H9 (cell line): Measurements from ENCODE around the gene SKIL. TPM values are rescaled to one million over a fixed set of nuclear protein-coding genes. Genes with fewer than 3 reads are reported as not detected.

Experiments used
- DNase-seq: peaks from one replicate; pipeline ENCODE4 v3.0.0-alpha.2; 2017
- H2AFZ ChIP-seq: one replicate; pipeline ENCODE4 v1.6.1; 2013; ENCODE audit warnings: mild to moderate bottlenecking, low read length, control low read depth, moderate library complexity
- H2AK5ac ChIP-seq: 2 replicates; pipeline ENCODE4 v1.6.1; 2013; ENCODE audit warnings: low read length, control low read depth, mixed read lengths; ENCODE audit not compliant: insufficient read length
- H2BK120ac ChIP-seq: one replicate; pipeline ENCODE4 v1.6.1; 2013; ENCODE audit warnings: low read depth, mild to moderate bottlenecking, low read length, control low read depth, inconsistent platforms; ENCODE audit not compliant: poor library complexity, severe bottlenecking
- H2BK12ac ChIP-seq: 2 replicates; pipeline ENCODE4 v1.6.1; 2013; ENCODE audit warnings: low read length, control low read depth, mixed read lengths, low read depth; ENCODE audit not compliant: insufficient read length
- H2BK15ac ChIP-seq: 2 replicates; pipeline ENCODE4 v1.6.1; 2013; ENCODE audit warnings: low read depth, low read length, control low read depth
- H2BK20ac ChIP-seq: one replicate; pipeline ENCODE4 v1.6.1; 2013; ENCODE audit warnings: low read depth, mild to moderate bottlenecking, low read length, control low read depth, inconsistent platforms; ENCODE audit not compliant: poor library complexity, severe bottlenecking
- H2BK5ac ChIP-seq: 2 replicates; pipeline ENCODE4 v1.6.1; 2013; ENCODE audit warnings: low read length, control low read depth, mixed read lengths; ENCODE audit not compliant: insufficient read length
- H3K14ac ChIP-seq: 2 replicates; pipeline ENCODE4 v1.6.1; 2013; ENCODE audit warnings: low read length, control low read depth; ENCODE audit not compliant: insufficient read depth
- H3K18ac ChIP-seq: 2 replicates; pipeline ENCODE4 v1.6.1; 2013; ENCODE audit warnings: low read depth, mild to moderate bottlenecking, mixed read lengths, low read length, control low read depth; ENCODE audit not compliant: insufficient read length
- H3K23ac ChIP-seq: 2 replicates; pipeline ENCODE4 v1.6.1; 2013; ENCODE audit warnings: low read length, control low read depth, mixed read lengths, low read depth; ENCODE audit not compliant: insufficient read length
- H3K23me2 ChIP-seq: 2 replicates; pipeline ENCODE4 v1.6.1; 2013; ENCODE audit warnings: low read depth, mild to moderate bottlenecking, mixed read lengths, low read length, control low read depth; ENCODE audit not compliant: insufficient read length, poor library complexity, severe bottlenecking
- H3K27ac ChIP-seq: 2 replicates; pipeline ENCODE4 v1.5.1; 2013; ENCODE audit warnings: low read length, control low read depth, mixed read lengths, low read depth; ENCODE audit not compliant: insufficient read length
- H3K27me3 ChIP-seq: 2 replicates; pipeline ENCODE4 v1.6.1; 2013; ENCODE audit warnings: low read length, control low read depth, inconsistent platforms; ENCODE audit not compliant: insufficient read depth
- H3K4ac ChIP-seq: 2 replicates; pipeline ENCODE4 v1.6.1; 2013; ENCODE audit warnings: low read depth, mild to moderate bottlenecking, control low read depth, inconsistent platforms, low read length, moderate library complexity
- H3K4me1 ChIP-seq: 2 replicates; pipeline ENCODE4 v1.6.1; 2013; ENCODE audit warnings: low read length, control low read depth, inconsistent platforms; ENCODE audit not compliant: insufficient read depth
- H3K4me2 ChIP-seq: 2 replicates; pipeline ENCODE4 v1.6.1; 2013; ENCODE audit warnings: low read length, control low read depth, mixed read lengths; ENCODE audit not compliant: insufficient read length, insufficient read depth
- H3K56ac ChIP-seq: 2 replicates; pipeline ENCODE4 v1.6.1; 2013; ENCODE audit warnings: low read depth, mild to moderate bottlenecking, mixed read lengths, low read length, control low read depth; ENCODE audit not compliant: insufficient read length
- H3K79me1 ChIP-seq: 2 replicates; pipeline ENCODE4 v1.6.1; 2013; ENCODE audit warnings: low read depth, mild to moderate bottlenecking, moderate library complexity, low read length, control low read depth, inconsistent platforms; ENCODE audit not compliant: insufficient read depth, poor library complexity, severe bottlenecking
- H3K79me2 ChIP-seq: 2 replicates; pipeline ENCODE4 v1.6.1; 2013; ENCODE audit warnings: low read length, control low read depth, inconsistent platforms; ENCODE audit not compliant: insufficient read depth
- H3K9ac ChIP-seq: 2 replicates; pipeline ENCODE4 v1.6.1; 2013; ENCODE audit warnings: low read length, control low read depth, mixed read lengths; ENCODE audit not compliant: insufficient read length; ENCODE audit errors: extremely low read depth
- H3K9me3 ChIP-seq: one replicate; pipeline ENCODE4 v1.6.1; 2013; ENCODE audit warnings: low read depth, low read length, inconsistent platforms; ENCODE audit not compliant: control insufficient read depth
- H3T11ph ChIP-seq: one replicate; pipeline ENCODE4 v1.6.1; 2013; ENCODE audit warnings: mild to moderate bottlenecking, low read length, control low read depth, inconsistent platforms
- H4K20me1 ChIP-seq: one replicate; pipeline ENCODE4 v1.6.1; 2013; ENCODE audit not compliant: control insufficient read depth, insufficient read length, insufficient read depth
- H4K5ac ChIP-seq: 2 replicates; pipeline ENCODE4 v1.6.1; 2013; ENCODE audit warnings: low read depth, mild to moderate bottlenecking, mixed read lengths, low read length, control low read depth; ENCODE audit not compliant: insufficient read length
- H4K8ac ChIP-seq: replicated peaks from 2 replicates; pipeline ENCODE4 v1.6.1; 2013; ENCODE audit warnings: low read length, control low read depth, mixed read lengths, low read depth; ENCODE audit not compliant: insufficient read length
- H4K91ac ChIP-seq: 2 replicates; pipeline ENCODE4 v1.6.1; 2013; ENCODE audit warnings: low read depth, mild to moderate bottlenecking, moderate library complexity, mixed read lengths, low read length, control low read depth; ENCODE audit not compliant: insufficient read length
- H3K27ac Mint-ChIP-seq, 3 experiments: 2 replicates in 2 of 3; 3 replicates in 1 of 3; pipeline ENCODE4 v1.8.0; 2020 to 2021; ENCODE audit warnings: mixed read lengths in 3 of 3, mild to moderate bottlenecking in 1 of 3, moderate library complexity in 1 of 3
- H3K27me3 Mint-ChIP-seq: 2 replicates; pipeline ENCODE4 v1.8.0; 2021; ENCODE audit warnings: low read depth, mild to moderate bottlenecking, moderate library complexity, mixed read lengths
- H3K36me3 Mint-ChIP-seq, 3 experiments: 2 replicates in 2 of 3; 3 replicates in 1 of 3; pipeline ENCODE4 v1.8.0; 2020 to 2021; ENCODE audit warnings: low read depth in 3 of 3, mixed read lengths in 3 of 3; ENCODE audit not compliant: insufficient read depth in 1 of 3
- H3K4me1 Mint-ChIP-seq, 2 experiments: 2 replicates each; pipeline ENCODE4 v1.8.0; 2020; ENCODE audit warnings: mixed read lengths in 2 of 2
- H3K4me3 Mint-ChIP-seq, 2 experiments: 2 replicates in 1 of 2; 3 replicates in 1 of 2; pipeline ENCODE4 v1.8.0; 2020 to 2021; ENCODE audit warnings: mild to moderate bottlenecking in 2 of 2, mixed read lengths in 2 of 2, moderate library complexity in 1 of 2
- H3K9me3 Mint-ChIP-seq, 2 experiments: 2 replicates in 1 of 2; 3 replicates in 1 of 2; pipeline ENCODE4 v1.8.0; 2020; ENCODE audit warnings: mild to moderate bottlenecking in 2 of 2, mixed read lengths in 2 of 2, moderate library complexity in 1 of 2
- WGBS: extraction: QIAGEN DNeasy Blood & Tissue Kit; methylation state at CpG from one replicate; pipeline ENCODE4 v1.1.7; 2013; ENCODE audit warnings: missing lambda C conversion rate, low lambda C conversion rate, mixed read lengths; ENCODE audit not compliant: insufficient read length; ENCODE audit errors: extremely low coverage; 5-methylcytosine and 5-hydroxymethylcytosine counted together
- total RNA-seq: library from RNA; stranded (reverse); gene quantifications from 2 replicates; pipeline ENCODE4 v1.2.1, GENCODE V29; 2021
- TF ChIP-seq, protein P1 (sequence below): fragments of 200-600 bp; sonication (generic); conservative IDR thresholded peaks from 3 replicates; pipeline ENCODE4 v1.8.0; 2021; ENCODE audit warnings: antibody characterized with exemption, mild to moderate bottlenecking

Gene SKIL
- total RNA-seq, 1 experiment from 2014 or later = 170 TPM

DNA sequence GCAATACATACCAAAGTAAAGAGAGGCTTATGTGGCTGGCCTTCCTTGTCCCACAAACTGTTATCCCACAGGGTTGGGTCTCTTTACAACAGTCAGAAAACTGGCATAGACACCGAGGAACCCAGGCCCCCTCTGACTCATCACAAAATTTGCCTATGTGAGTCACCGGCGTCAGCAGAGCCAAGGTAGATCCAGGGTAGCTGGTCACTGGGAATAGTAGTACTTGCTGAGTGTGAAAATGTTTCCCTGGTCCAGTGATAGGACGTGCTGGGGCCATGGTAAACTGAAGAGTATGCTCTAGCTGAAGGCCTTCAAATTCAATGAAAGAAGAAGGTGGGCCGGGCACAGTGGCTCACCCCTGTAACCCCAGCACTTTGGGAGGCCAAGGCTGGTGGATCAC is 27.1 kb upstream of the SKIL start:
- DNase-seq = peak; percentile 31
- peaks cover 15 to 30% (median 22%) of the 10 kb centered on the region in 3 experiments for H3K36me3 Mint-ChIP-seq

More for the DNA sequence above, 27.1 kb upstream of the SKIL start:
- WGBS = no CpG with 5 or more reads among the region's 5 CpGs
- Histone ChIP-seq H3K4ac (no peak overlapping the region), H3K27me3 (no peaks in the 10 kb centered on the region), H2AK5ac (no peak overlapping the region), H2BK5ac (no peak overlapping the region), H2BK12ac (no peak overlapping the region), H3K23ac (no peak overlapping the region), H4K20me1 (no peaks in the 10 kb centered on the region), H3K9me3 (no peaks in the 10 kb centered on the region), H2BK20ac (no peak overlapping the region), H3K56ac (no peak overlapping the region), H3T11ph (no peak overlapping the region), H3K14ac (no peak overlapping the region), H3K18ac (no peak overlapping the region), H2AFZ (no peak overlapping the region), H3K23me2 (no peaks in the 10 kb centered on the region), H2BK120ac (no peak overlapping the region), H3K9ac (no peak overlapping the region), H3K4me2 (no peak overlapping the region), H3K79me2 (no peaks in the 10 kb centered on the region), H4K8ac (no peak overlapping the region), H3K79me1 (no peaks in the 10 kb centered on the region), H4K5ac (no peak overlapping the region), H3K4me1 (no peaks in the 10 kb centered on the region), H2BK15ac (no peak overlapping the region), H4K91ac (no peak overlapping the region), H3K27ac (no peak overlapping the region)
- H3K4me3 Mint-ChIP-seq = no peak overlapping the region
- no peaks in the 10 kb centered on the region for H3K27me3 Mint-ChIP-seq
- H3K9me3 Mint-ChIP-seq = peaks cover 30 to 34% of the 10 kb centered on the region in 2 experiments
- H3K4me1 Mint-ChIP-seq = no peaks in the 10 kb centered on the region; a peak in 1 of 4 replicates
- TF ChIP-seq, protein P1, sequence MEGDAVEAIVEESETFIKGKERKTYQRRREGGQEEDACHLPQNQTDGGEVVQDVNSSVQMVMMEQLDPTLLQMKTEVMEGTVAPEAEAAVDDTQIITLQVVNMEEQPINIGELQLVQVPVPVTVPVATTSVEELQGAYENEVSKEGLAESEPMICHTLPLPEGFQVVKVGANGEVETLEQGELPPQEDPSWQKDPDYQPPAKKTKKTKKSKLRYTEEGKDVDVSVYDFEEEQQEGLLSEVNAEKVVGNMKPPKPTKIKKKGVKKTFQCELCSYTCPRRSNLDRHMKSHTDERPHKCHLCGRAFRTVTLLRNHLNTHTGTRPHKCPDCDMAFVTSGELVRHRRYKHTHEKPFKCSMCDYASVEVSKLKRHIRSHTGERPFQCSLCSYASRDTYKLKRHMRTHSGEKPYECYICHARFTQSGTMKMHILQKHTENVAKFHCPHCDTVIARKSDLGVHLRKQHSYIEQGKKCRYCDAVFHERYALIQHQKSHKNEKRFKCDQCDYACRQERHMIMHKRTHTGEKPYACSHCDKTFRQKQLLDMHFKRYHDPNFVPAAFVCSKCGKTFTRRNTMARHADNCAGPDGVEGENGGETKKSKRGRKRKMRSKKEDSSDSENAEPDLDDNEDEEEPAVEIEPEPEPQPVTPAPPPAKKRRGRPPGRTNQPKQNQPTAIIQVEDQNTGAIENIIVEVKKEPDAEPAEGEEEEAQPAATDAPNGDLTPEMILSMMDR = no peak
- no peak overlapping the region for H3K27ac Mint-ChIP-seq
